Progenitor cell of endocrine pancreas (in vitro differentiated cells): ENCODE data around the gene HIVEP3. TPM values are rescaled to one million over a fixed set of nuclear protein-coding genes. Genes with fewer than 3 reads are reported as not detected.

Experiments used
- DNase-seq: peaks from one replicate; pipeline ENCODE4 v3.0.0; 2021; ENCODE audit warnings: low spot score; ENCODE audit not compliant: unreplicated experiment
- H3K27ac Mint-ChIP-seq: 2 replicates; pipeline ENCODE4 v1.8.0; 2021; ENCODE audit warnings: mild to moderate bottlenecking, moderate library complexity, mixed read lengths
- H3K27me3 Mint-ChIP-seq: 2 replicates; pipeline ENCODE4 v1.8.0; 2021; ENCODE audit warnings: mixed read lengths
- H3K36me3 Mint-ChIP-seq: 2 replicates; pipeline ENCODE4 v1.8.0; 2022; ENCODE audit warnings: mixed read lengths; ENCODE audit not compliant: insufficient read depth
- H3K4me1 Mint-ChIP-seq: 2 replicates; pipeline ENCODE4 v1.8.0; 2021; ENCODE audit warnings: low read depth, mixed read lengths
- H3K4me3 Mint-ChIP-seq: 2 replicates; pipeline ENCODE4 v1.8.0; 2021; ENCODE audit warnings: low read depth, mild to moderate bottlenecking, moderate library complexity, mixed read lengths
- H3K9me3 Mint-ChIP-seq: 2 replicates; pipeline ENCODE4 v1.8.0; 2021; ENCODE audit warnings: low read depth, mixed read lengths
- CTCF ChIP-seq: fragments of 200-600 bp; sonication (generic); IDR thresholded peaks from one replicate; pipeline ENCODE4 v1.5.0; 2021; ENCODE audit warnings: antibody characterized with exemption, mild to moderate bottlenecking; ENCODE audit not compliant: unreplicated experiment
- total RNA-seq: library from RNA; stranded (reverse); gene quantifications from 2 replicates; pipeline ENCODE4 v1.2.1, GENCODE V29; 2021

The HIVEP3 gene
- total RNA-seq, 1 donor from 2014 or later, result 1.1 TPM

GRCh38 chr1:41749991-41750745, 168.6 kb downstream of the HIVEP3 start:
- peaks cover 2% of the 10 kb centered on the region for H3K4me1 Mint-ChIP-seq
- no peak for DNase-seq
- no peak overlapping the region for H3K4me3 Mint-ChIP-seq
- no peak for TF ChIP-seq CTCF
- no peak overlapping the region for H3K27ac Mint-ChIP-seq
- H3K36me3 Mint-ChIP-seq, result no peaks in the 10 kb centered on the region
- H3K27me3 Mint-ChIP-seq, result peaks cover 3% of the 10 kb centered on the region
- H3K9me3 Mint-ChIP-seq, result no peaks in the 10 kb centered on the region

- TF ChIP-seq CTCF, result no peak
- peaks cover 12% of the 10 kb centered on the region for H3K27me3 Mint-ChIP-seq
- H3K9me3 Mint-ChIP-seq, result no peaks in the 10 kb centered on the region
- H3K27ac Mint-ChIP-seq, result no peak overlapping the region
- H3K4me1 Mint-ChIP-seq, result peaks cover under 1% of the 10 kb centered on the region
- DNase-seq, result no peak
- no peak overlapping the region for H3K4me3 Mint-ChIP-seq
- H3K36me3 Mint-ChIP-seq, result no peaks in the 10 kb centered on the region
These were observed 173.7 kb downstream of the HIVEP3 start for GRCh38 chr1:41745022-41745421.

- Mint-ChIP-seq H3K27me3 (peaks cover 12% of the 10 kb centered on the region), H3K27ac (no peak overlapping the region), H3K36me3 (no peaks in the 10 kb centered on the region), H3K4me1 (no peaks in the 10 kb centered on the region), H3K9me3 (no peaks in the 10 kb centered on the region), H3K4me3 (no peak overlapping the region)
- no peak for TF ChIP-seq CTCF
- DNase-seq, result no peak
These were observed 175.4 kb downstream of the HIVEP3 start for GRCh38 chr1:41743366-41743765.

- H3K36me3 Mint-ChIP-seq, result no peaks in the 10 kb centered on the region
- TF ChIP-seq CTCF, result no peak
- no peak overlapping the region for H3K27ac Mint-ChIP-seq
- H3K4me1 Mint-ChIP-seq, result no peaks in the 10 kb centered on the region
- H3K9me3 Mint-ChIP-seq, result no peaks in the 10 kb centered on the region
- H3K27me3 Mint-ChIP-seq, result peaks cover 12% of the 10 kb centered on the region
- no peak overlapping the region for H3K4me3 Mint-ChIP-seq
- DNase-seq, result no peak
These were observed 176.5 kb downstream of the HIVEP3 start for GRCh38 chr1:41742219-41742618.

GRCh38 chr1:41741244-41741643, 177.5 kb downstream of the HIVEP3 start:
- Mint-ChIP-seq H3K4me1 (no peaks in the 10 kb centered on the region), H3K4me3 (no peak overlapping the region), H3K9me3 (no peaks in the 10 kb centered on the region), H3K36me3 (no peaks in the 10 kb centered on the region), H3K27ac (no peak overlapping the region), H3K27me3 (peaks cover 14% of the 10 kb centered on the region)
- TF ChIP-seq CTCF, result no peak
- no peak for DNase-seq
